B cell (primary cell): ENCODE results near the gene FGF10. TPM values are rescaled to one million over a fixed set of nuclear protein-coding genes. Genes with fewer than 3 reads are reported as not detected.

Experiments used
- ATAC-seq: fragments of 200-7000 bp; cut with Tn5 transposase; one replicate; pipeline ENCODE4 v1.10.0; 2021; ENCODE audit warnings: low read depth, mild to moderate bottlenecking, moderate number of reproducible peaks, moderate library complexity
- CTCF ChIA-PET: fragments of 350-600 bp; sonication (Branson Sonifier 250); formaldehyde crosslinking; loops from one replicate; lab custom pipeline; 2021; ENCODE audit warnings: antibody characterized with exemption, inconsistent platforms; lab: Charles Lee
- POLR2A ChIA-PET: fragments of 350-600 bp; sonication (Branson Sonifier 250); formaldehyde crosslinking; loops from one replicate; lab custom pipeline; 2021; ENCODE audit warnings: antibody characterized with exemption; lab: Charles Lee
- DNase-seq: peaks from one replicate; pipeline ENCODE4 v3.0.0; 2013
- H2AFZ ChIP-seq: 2 replicates; pipeline ENCODE4 v1.6.1; 2012; ENCODE audit warnings: mild to moderate bottlenecking, low read depth, low read length; ENCODE audit not compliant: insufficient read depth, poor library complexity, severe bottlenecking
- H3K27ac ChIP-seq, 2 donors: 1 replicate in 1 of 2; 2 replicates in 1 of 2; pipeline ENCODE4 v1.5.1; 2012 to 2013; ENCODE audit warnings: low read length in 2 of 2, mild to moderate bottlenecking in 2 of 2, moderate library complexity in 1 of 2
- H3K27me3 ChIP-seq, 4 experiments: fragments of 200-600 bp in 1 of 4; sonication (generic) in 1 of 4; replicated peaks in 1 of 4; 1 replicate in 2 of 4; 2 replicates in 2 of 4; pipeline versions ENCODE4 v1.6.1 to v1.7.0; 2013 to 2016; ENCODE audit warnings: low read length in 3 of 4, mild to moderate bottlenecking in 2 of 4, mixed read lengths in 1 of 4, moderate library complexity in 1 of 4; ENCODE audit not compliant: insufficient read depth in 4 of 4, control insufficient read depth in 3 of 4; ENCODE audit errors: control extremely low read depth in 1 of 4
- H3K36me3 ChIP-seq, 2 experiments: replicated peaks in 1 of 2; 1 replicate in 1 of 2; 2 replicates in 1 of 2; pipeline versions ENCODE4 v1.6.1 to v1.7.1; 2013; ENCODE audit warnings: low read length in 1 of 2; ENCODE audit not compliant: insufficient read depth in 2 of 2, control insufficient read depth in 1 of 2; ENCODE audit errors: control extremely low read depth in 1 of 2, extremely low read depth in 1 of 2
- H3K4me1 ChIP-seq, 2 donors: fragments of 200-600 bp in 1 of 2; sonication (generic) in 1 of 2; 1 replicate in 1 of 2; 2 replicates in 1 of 2; pipeline versions ENCODE4 v1.5.1 to v1.6.1; 2013 to 2017; ENCODE audit warnings: low read length in 2 of 2; ENCODE audit not compliant: control insufficient read depth in 2 of 2, insufficient read depth in 2 of 2
- H3K4me2 ChIP-seq: replicated peaks from 2 replicates; pipeline ENCODE3; 2012; ENCODE audit warnings: mild to moderate bottlenecking, low read depth, low read length; ENCODE audit not compliant: poor library complexity, severe bottlenecking
- H3K4me3 ChIP-seq, 5 experiments: fragments of 200-600 bp in 1 of 5; sonication (generic) in 1 of 5; 1 replicate in 3 of 5; 2 replicates in 2 of 5; pipeline versions ENCODE4 v1.5.1 to v1.7.0; 2011 to 2016; ENCODE audit warnings: low read length in 4 of 5, mild to moderate bottlenecking in 4 of 5, low read depth in 2 of 5, control low read depth in 1 of 5, moderate library complexity in 1 of 5; ENCODE audit not compliant: insufficient read depth in 1 of 5; ENCODE audit errors: control extremely low read depth in 1 of 5, extremely low read depth in 1 of 5
- H3K79me2 ChIP-seq: fragments of 200-600 bp; sonication (generic); one replicate; pipeline ENCODE4 v1.6.0; 2016; ENCODE audit warnings: low read length; ENCODE audit not compliant: control insufficient read depth, insufficient read depth
- H3K9ac ChIP-seq: fragments of 200-600 bp; sonication (generic); 2 replicates; pipeline ENCODE4 v1.6.1; 2017; ENCODE audit warnings: mild to moderate bottlenecking, low read length, moderate library complexity
- H3K9me3 ChIP-seq, 3 donors: one replicate each; pipeline versions ENCODE4 v1.6.1 to v1.7.1; 2013; ENCODE audit warnings: low read length in 2 of 3; ENCODE audit not compliant: control insufficient read depth in 2 of 3, insufficient read depth in 1 of 3; ENCODE audit errors: control extremely low read depth in 1 of 3
- H4K20me1 ChIP-seq: 2 replicates; pipeline ENCODE4 v1.6.0; 2012; ENCODE audit warnings: mild to moderate bottlenecking, low read length; ENCODE audit not compliant: insufficient read depth, control insufficient read depth, poor library complexity, severe bottlenecking
- H3K27ac Mint-ChIP-seq: one replicate; pipeline ENCODE4 v1.8.0; 2021; ENCODE audit warnings: mixed read lengths
- H3K27me3 Mint-ChIP-seq: one replicate; pipeline ENCODE4 v1.8.0; 2021; ENCODE audit warnings: mixed read lengths
- H3K4me1 Mint-ChIP-seq: one replicate; pipeline ENCODE4 v1.8.0; 2021; ENCODE audit warnings: mixed read lengths
- H3K4me3 Mint-ChIP-seq: one replicate; pipeline ENCODE4 v1.8.0; 2021; ENCODE audit warnings: mixed read lengths
- H3K9me3 Mint-ChIP-seq: one replicate; pipeline ENCODE4 v1.8.0; 2022; ENCODE audit warnings: mixed read lengths; ENCODE audit not compliant: insufficient read depth
- EZH2 ChIP-seq: IDR thresholded peaks from 2 replicates; pipeline ENCODE4 v1.6.1; 2012; ENCODE audit warnings: borderline replicate concordance, low read depth, mild to moderate bottlenecking, moderate library complexity, low read length; ENCODE audit not compliant: insufficient read depth, poor library complexity, severe bottlenecking
- WGBS: methylation state at CpG from one replicate; pipeline ENCODE4 v1.1.5; 2013; ENCODE audit warnings: missing lambda C conversion rate; ENCODE audit not compliant: insufficient coverage; 5-methylcytosine and 5-hydroxymethylcytosine counted together
- intact Hi-C: fragments of 100-400 bp; cut with micrococcal nuclease; formaldehyde crosslinking; loops from one replicate; pipeline ENCODE4 v1.10.0; 2022
- polyA plus RNA-seq: library from polyadenylated mRNA; depleted of rRNA; stranded (reverse); fragments of >200 nt; gene quantifications from 2 replicates; pipeline ENCODE4 v1.2.3, GENCODE V29; 2012
- total RNA-seq, 2 donors: library from RNA; stranded (reverse); fragments of 120-200 nt in 1 of 2; gene quantifications; 1 replicate in 1 of 2; 2 replicates in 1 of 2; pipeline versions ENCODE4 v1.2.3 to v1.2.4, GENCODE V29; 2013 to 2022
- TF ChIP-seq, protein P1 (sequence below): fragments of 200-600 bp; IDR thresholded peaks from one replicate; pipeline ENCODE4 v1.8.0; 2022; ENCODE audit warnings: antibody characterized with exemption, mild to moderate bottlenecking

The FGF10 gene
- total and polyA plus RNA-seq, 2 donors (not counting 1 experiment from before 2014, with no cell fraction given), result not detected

DNA sequence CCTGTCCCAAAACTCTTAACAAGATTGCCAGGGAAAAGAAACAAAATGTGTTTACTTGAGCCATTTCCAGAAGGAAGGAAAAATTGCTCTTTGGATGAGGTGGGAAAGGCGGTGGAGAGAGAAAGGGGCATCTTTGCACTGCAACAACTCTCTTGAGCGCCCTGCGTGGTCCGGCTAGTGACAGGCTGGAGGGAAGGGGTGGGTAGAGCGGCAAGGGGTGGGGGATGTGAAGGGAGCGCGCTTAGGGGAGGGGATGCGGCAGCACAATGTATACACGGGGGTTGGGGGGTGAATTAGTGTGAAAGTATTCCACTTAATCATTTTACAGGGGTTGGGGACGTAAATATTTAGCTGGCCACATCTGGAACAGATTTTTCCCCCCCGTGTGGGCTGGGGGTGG lies 1.3 kb downstream of the FGF10 start:
- intact Hi-C loops, result no loop called here
- H3K4me3 Mint-ChIP-seq, result no peak overlapping the region
- peaks cover 0 to 18% (median 1%) of the 10 kb centered on the region in 4 experiments for H3K27me3 ChIP-seq

GRCh38 chr5:44387406-44387805 lies 1.8 kb downstream of the FGF10 start:
- DNase-seq (no peak), ATAC-seq (no peak)
- 30% methylated on average over 2 of the region's 3 CpGs for WGBS
- intact Hi-C loops, result no loop called here
- TF ChIP-seq, protein P1, sequence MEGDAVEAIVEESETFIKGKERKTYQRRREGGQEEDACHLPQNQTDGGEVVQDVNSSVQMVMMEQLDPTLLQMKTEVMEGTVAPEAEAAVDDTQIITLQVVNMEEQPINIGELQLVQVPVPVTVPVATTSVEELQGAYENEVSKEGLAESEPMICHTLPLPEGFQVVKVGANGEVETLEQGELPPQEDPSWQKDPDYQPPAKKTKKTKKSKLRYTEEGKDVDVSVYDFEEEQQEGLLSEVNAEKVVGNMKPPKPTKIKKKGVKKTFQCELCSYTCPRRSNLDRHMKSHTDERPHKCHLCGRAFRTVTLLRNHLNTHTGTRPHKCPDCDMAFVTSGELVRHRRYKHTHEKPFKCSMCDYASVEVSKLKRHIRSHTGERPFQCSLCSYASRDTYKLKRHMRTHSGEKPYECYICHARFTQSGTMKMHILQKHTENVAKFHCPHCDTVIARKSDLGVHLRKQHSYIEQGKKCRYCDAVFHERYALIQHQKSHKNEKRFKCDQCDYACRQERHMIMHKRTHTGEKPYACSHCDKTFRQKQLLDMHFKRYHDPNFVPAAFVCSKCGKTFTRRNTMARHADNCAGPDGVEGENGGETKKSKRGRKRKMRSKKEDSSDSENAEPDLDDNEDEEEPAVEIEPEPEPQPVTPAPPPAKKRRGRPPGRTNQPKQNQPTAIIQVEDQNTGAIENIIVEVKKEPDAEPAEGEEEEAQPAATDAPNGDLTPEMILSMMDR, result no peak
- no peak for TF ChIP-seq EZH2
- H3K27ac Mint-ChIP-seq, result no peak overlapping the region
- peaks cover 2% of the 10 kb centered on the region for H3K4me1 Mint-ChIP-seq
- CTCF ChIA-PET, result no interaction called here
- H3K27me3 ChIP-seq, result peaks cover 0 to 18% (median 1%) of the 10 kb centered on the region in 4 experiments
- no peaks in the 10 kb centered on the region for H3K9me3 Mint-ChIP-seq
- H3K27ac ChIP-seq, result no peak overlapping the region
- no peak overlapping the region for H3K9ac ChIP-seq
- H4K20me1 ChIP-seq, result no peaks in the 10 kb centered on the region
- POLR2A ChIA-PET, result no interaction called here
- H3K4me3 Mint-ChIP-seq, result no peak overlapping the region
- H3K4me3 ChIP-seq, result no peak overlapping the region
- H3K36me3 ChIP-seq, result no peaks in the 10 kb centered on the region
- H3K4me1 ChIP-seq, result no peaks in the 10 kb centered on the region
- no peaks in the 10 kb centered on the region for H3K79me2 ChIP-seq
- H2AFZ ChIP-seq, result no peak overlapping the region
- H3K27me3 Mint-ChIP-seq, result peaks cover 31% of the 10 kb centered on the region
- no peaks in the 10 kb centered on the region for H3K9me3 ChIP-seq
- no peak overlapping the region for H3K4me2 ChIP-seq

More for the DNA sequence above, 1.3 kb downstream of the FGF10 start:
- no peaks in the 10 kb centered on the region for H3K4me1 ChIP-seq
- H3K4me2 ChIP-seq, result no peak overlapping the region
- H3K27ac ChIP-seq, result no peak overlapping the region
- H4K20me1 ChIP-seq, result no peaks in the 10 kb centered on the region
- TF ChIP-seq EZH2, result no peak
- TF ChIP-seq, protein P1, result no peak
- Mint-ChIP-seq H3K4me1 (peaks cover 2% of the 10 kb centered on the region), H3K27me3 (peaks cover 31% of the 10 kb centered on the region), H3K9me3 (no peaks in the 10 kb centered on the region), H3K27ac (no peak overlapping the region)
- H3K79me2 ChIP-seq, result no peaks in the 10 kb centered on the region
- DNase-seq (no peak), ATAC-seq (no peak)
- CTCF ChIA-PET, result no interaction called here
- H2AFZ ChIP-seq, result no peak overlapping the region
- no peaks in the 10 kb centered on the region for H3K36me3 ChIP-seq
- H3K9ac ChIP-seq, result no peak overlapping the region
- 20% methylated on average over 5 of the region's 11 CpGs for WGBS
- no peak overlapping the region for H3K4me3 ChIP-seq
- POLR2A ChIA-PET, result no interaction called here
- no peaks in the 10 kb centered on the region for H3K9me3 ChIP-seq
